MM.1S (cell line): ENCODE results near the gene CARD11.

ENCODE experiments used
- DNase-seq: peaks from one replicate; pipeline ENCODE4 v3.0.0-alpha.2; 2015
- H2AFZ ChIP-seq: fragments of 300-600 bp; sonication (generic); 2 replicates; pipeline ENCODE4 v1.6.0; 2016; ENCODE audit warnings: antibody characterized with exemption, low read length
- H3F3A ChIP-seq: fragments of 300-600 bp; sonication (generic); 2 replicates; pipeline ENCODE4 v1.6.1; 2016; ENCODE audit warnings: mild to moderate bottlenecking, antibody characterized with exemption, low read length, moderate library complexity, mixed read lengths; ENCODE audit not compliant: insufficient read depth
- H3K27ac ChIP-seq: fragments of 300-600 bp; sonication (generic); 2 replicates; pipeline ENCODE4 v1.5.1; 2016; ENCODE audit warnings: mild to moderate bottlenecking, low read length
- H3K27me3 ChIP-seq: fragments of 300-600 bp; sonication (generic); replicated peaks from 2 replicates; pipeline ENCODE4 v1.6.0; 2016; ENCODE audit warnings: low read length; ENCODE audit not compliant: insufficient read depth
- H3K36me3 ChIP-seq: fragments of 300-600 bp; sonication (generic); replicated peaks from 2 replicates; pipeline ENCODE4 v1.6.1; 2016; ENCODE audit warnings: mild to moderate bottlenecking, low read length, mixed read lengths; ENCODE audit not compliant: insufficient read depth
- H3K4me1 ChIP-seq: fragments of 300-600 bp; sonication (generic); 2 replicates; pipeline ENCODE4 v1.6.1; 2016; ENCODE audit warnings: low read length, mixed read lengths
- H3K4me2 ChIP-seq: fragments of 300-600 bp; sonication (generic); 2 replicates; pipeline ENCODE4 v1.6.0; 2016; ENCODE audit warnings: low read depth, low read length
- H3K4me3 ChIP-seq: fragments of 300-600 bp; sonication (generic); 2 replicates; pipeline ENCODE4 v1.5.1; 2016; ENCODE audit warnings: low read length, mixed read lengths
- H3K79me2 ChIP-seq: fragments of 300-600 bp; sonication (generic); 2 replicates; pipeline ENCODE4 v1.6.1; 2016; ENCODE audit warnings: mixed run types, low read length, mixed read lengths
- H3K9ac ChIP-seq: fragments of 300-600 bp; sonication (generic); 2 replicates; pipeline ENCODE4 v1.6.1; 2016; ENCODE audit warnings: low read length, mixed read lengths
- H3K9me2 ChIP-seq: fragments of 300-600 bp; sonication (generic); replicated peaks from 2 replicates; pipeline ENCODE4 v1.6.1; 2016; ENCODE audit warnings: mild to moderate bottlenecking, low read length, mixed read lengths; ENCODE audit not compliant: insufficient read depth
- H3K9me3 ChIP-seq: fragments of 300-600 bp; sonication (generic); replicated peaks from 2 replicates; pipeline ENCODE4 v1.6.1; 2016; ENCODE audit warnings: mild to moderate bottlenecking, low read length, mixed read lengths; ENCODE audit not compliant: insufficient read depth
- H4K20me1 ChIP-seq: fragments of 300-600 bp; sonication (generic); 2 replicates; pipeline ENCODE4 v1.6.1; 2016; ENCODE audit warnings: mild to moderate bottlenecking, low read length, moderate library complexity, mixed read lengths; ENCODE audit not compliant: insufficient read depth
- CTCF ChIP-seq: fragments of 300-600 bp; sonication (generic); IDR thresholded peaks from 2 replicates; pipeline ENCODE4 v1.5.1; 2016; ENCODE audit warnings: antibody characterized with exemption, low read length, mixed read lengths
- EZH2 ChIP-seq: fragments of 300-600 bp; sonication (generic); optimal IDR thresholded peaks from 2 replicates; pipeline ENCODE3; 2017; ENCODE audit warnings: low read depth, mild to moderate bottlenecking, antibody characterized with exemption, low read length, mixed read lengths
- EZH2phosphoT487 ChIP-seq: fragments of 300-600 bp; sonication (generic); IDR thresholded peaks from 2 replicates; pipeline ENCODE4 v1.6.1; 2018; ENCODE audit warnings: antibody characterized with exemption, low read length

Gene CARD11

GRCh38 chr7:3008386-3008785 lies 35.3 kb downstream of the CARD11 start:
- peaks cover 13% of the 10 kb centered on the region; the same call in 1 of the 2 replicates for H3K79me2 ChIP-seq
- H3K9me2 ChIP-seq: no peaks in the 10 kb centered on the region
- H2AFZ ChIP-seq: no peak overlapping the region
- H3K9me3 ChIP-seq: no peaks in the 10 kb centered on the region
- H3K27ac ChIP-seq: no peak overlapping the region
- no peaks in the 10 kb centered on the region for H3K36me3 ChIP-seq
- no peak overlapping the region for H3K4me3 ChIP-seq
- DNase-seq: no peak
- no peak overlapping the region for H3K4me2 ChIP-seq
- no peaks in the 10 kb centered on the region for H4K20me1 ChIP-seq
- H3K4me1 ChIP-seq: 0 out of 2 replicates have a peak, but pooled peaks cover 4% of the 10 kb centered on the region
- H3K27me3 ChIP-seq: no peaks in the 10 kb centered on the region
- no peak overlapping the region for H3K9ac ChIP-seq
- H3F3A ChIP-seq: no peaks in the 10 kb centered on the region
- TF ChIP-seq EZH2phosphoT487 (no peak), EZH2 (no peak), CTCF (no peak)

GRCh38 chr7:3007696-3008095 lies 36.0 kb downstream of the CARD11 start:
- Histone ChIP-seq H3F3A (no peaks in the 10 kb centered on the region), H3K79me2 (peaks cover 13% of the 10 kb centered on the region; the same call in 1 of the 2 replicates)

DNA sequence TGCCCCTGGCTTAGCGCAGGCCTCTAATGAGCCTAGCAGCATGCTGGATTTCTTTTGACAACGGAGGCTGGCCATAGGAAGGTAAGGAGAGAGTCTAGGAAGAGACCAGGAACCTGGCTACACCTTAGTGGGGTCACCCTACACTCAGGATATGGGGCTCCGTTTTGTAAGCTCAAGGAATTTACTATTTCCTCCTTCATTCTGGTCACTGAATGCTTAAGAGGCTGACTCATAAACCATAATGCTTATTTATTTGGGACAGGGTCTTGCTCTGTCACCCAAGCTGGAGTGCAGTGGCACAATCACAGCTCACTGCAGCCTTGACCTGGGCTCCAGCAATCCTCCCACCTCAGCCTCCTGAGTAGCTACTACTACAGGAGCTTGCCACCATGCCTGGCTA lies 38.4 kb downstream of the CARD11 start:
- no peak overlapping the region for H3K27ac ChIP-seq
- H3K36me3 ChIP-seq: no peaks in the 10 kb centered on the region
- TF ChIP-seq EZH2: no peak
- TF ChIP-seq EZH2phosphoT487: no peak
- no peak for TF ChIP-seq CTCF
- no peak overlapping the region for H3K4me3 ChIP-seq
- H3K4me2 ChIP-seq: no peak overlapping the region
- H3F3A ChIP-seq: no peaks in the 10 kb centered on the region
- no peaks in the 10 kb centered on the region for H4K20me1 ChIP-seq
- 0 out of 2 replicates have a peak, but pooled peaks cover under 1% of the 10 kb centered on the region for H3K4me1 ChIP-seq
- peaks cover 18% of the 10 kb centered on the region; the same call in 1 of the 2 replicates for H3K79me2 ChIP-seq
- DNase-seq: no peak
- no peaks in the 10 kb centered on the region for H3K9me2 ChIP-seq
- H3K9ac ChIP-seq: no peak overlapping the region
- H3K9me3 ChIP-seq: no peaks in the 10 kb centered on the region
- H3K27me3 ChIP-seq: no peaks in the 10 kb centered on the region
- no peak overlapping the region for H2AFZ ChIP-seq

More at GRCh38 chr7:3007696-3008095, 36.0 kb downstream of the CARD11 start:
- 0 out of 2 replicates have a peak, but pooled peaks cover 4% of the 10 kb centered on the region for H3K4me1 ChIP-seq
- no peak for DNase-seq
- H3K9me3 ChIP-seq: no peaks in the 10 kb centered on the region
- no peak overlapping the region for H3K9ac ChIP-seq
- no peak overlapping the region for H3K27ac ChIP-seq
- H4K20me1 ChIP-seq: no peaks in the 10 kb centered on the region
- no peaks in the 10 kb centered on the region for H3K9me2 ChIP-seq
- no peak overlapping the region for H2AFZ ChIP-seq
- TF ChIP-seq EZH2phosphoT487: no peak
- H3K27me3 ChIP-seq: no peaks in the 10 kb centered on the region
- H3K4me2 ChIP-seq: no peak overlapping the region
- H3K4me3 ChIP-seq: no peak overlapping the region
- H3K36me3 ChIP-seq: no peaks in the 10 kb centered on the region

DNA sequence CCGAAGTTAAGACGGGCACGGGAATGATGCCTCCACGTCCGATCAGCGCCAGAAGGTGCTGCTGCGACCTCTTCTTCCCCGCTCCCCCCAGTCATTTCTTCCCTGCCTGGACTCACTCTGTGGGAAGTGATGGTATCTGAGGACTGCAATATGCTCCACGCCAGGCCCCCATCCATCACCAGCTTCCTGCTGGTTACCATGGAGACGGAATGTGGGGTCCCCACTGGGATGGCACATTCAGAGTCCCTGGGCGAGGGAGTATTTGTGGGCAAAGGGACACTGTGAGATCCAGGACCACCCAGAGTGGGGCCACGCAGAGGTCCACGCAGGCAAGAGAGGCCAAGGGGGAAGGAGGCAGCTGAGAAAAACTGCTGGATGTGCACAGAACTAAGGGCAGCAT lies 39.7 kb downstream of the CARD11 start:
- H3K79me2 ChIP-seq: peaks cover 15% of the 10 kb centered on the region; the same call in 1 of the 2 replicates
- H2AFZ ChIP-seq: no peak overlapping the region
- TF ChIP-seq EZH2 (no peak), CTCF (no peak), EZH2phosphoT487 (no peak)
- H3K4me1 ChIP-seq: no peaks in the 10 kb centered on the region
- H3K27ac ChIP-seq: no peak overlapping the region
- H3K9me3 ChIP-seq: no peaks in the 10 kb centered on the region
- H3K4me2 ChIP-seq: no peak overlapping the region
- H3K9ac ChIP-seq: no peak overlapping the region
- H3K27me3 ChIP-seq: no peaks in the 10 kb centered on the region
- DNase-seq: no peak
- no peaks in the 10 kb centered on the region for H3K36me3 ChIP-seq
- no peaks in the 10 kb centered on the region for H3F3A ChIP-seq
- no peaks in the 10 kb centered on the region for H3K9me2 ChIP-seq
- H4K20me1 ChIP-seq: no peaks in the 10 kb centered on the region
- no peak overlapping the region for H3K4me3 ChIP-seq
